Stimulated activated CD4-positive, alpha-beta T cell treated with anti-CD3 and anti-CD28 coated beads, Interleukin-1b, Interleukin-23, amount 100 ng/mL, for 24 hours (primary cell): Measurements from ENCODE around the gene DONSON.
"Not testable (repeated sequence)": the region's sequence is repeated elsewhere in the genome, so short reads cannot be mapped to it uniquely, and the experiment has no call there.

ENCODE experiments used
- DNase-seq, 4 experiments: peaks; one replicate each; pipeline ENCODE4 v3.0.0-alpha.2; 2020; ENCODE audit warnings: low read depth in 4 of 4, low spot score in 1 of 4

DONSON gene, protein sequence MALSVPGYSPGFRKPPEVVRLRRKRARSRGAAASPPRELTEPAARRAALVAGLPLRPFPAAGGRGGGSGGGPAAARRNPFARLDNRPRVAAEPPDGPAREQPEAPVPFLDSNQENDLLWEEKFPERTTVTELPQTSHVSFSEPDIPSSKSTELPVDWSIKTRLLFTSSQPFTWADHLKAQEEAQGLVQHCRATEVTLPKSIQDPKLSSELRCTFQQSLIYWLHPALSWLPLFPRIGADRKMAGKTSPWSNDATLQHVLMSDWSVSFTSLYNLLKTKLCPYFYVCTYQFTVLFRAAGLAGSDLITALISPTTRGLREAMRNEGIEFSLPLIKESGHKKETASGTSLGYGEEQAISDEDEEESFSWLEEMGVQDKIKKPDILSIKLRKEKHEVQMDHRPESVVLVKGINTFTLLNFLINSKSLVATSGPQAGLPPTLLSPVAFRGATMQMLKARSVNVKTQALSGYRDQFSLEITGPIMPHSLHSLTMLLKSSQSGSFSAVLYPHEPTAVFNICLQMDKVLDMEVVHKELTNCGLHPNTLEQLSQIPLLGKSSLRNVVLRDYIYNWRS

GRCh38 chr21:33588485-33589335 is at the start of gene DONSON:
Gene DONSON, minus strand, starts transcription at chr21:33588684. Its CDS starts 43 bp downstream, at chr21:33588641.
- DNase-seq, result peak; percentile 63 to 84 (median 79)

GRCh38 chr21:33634254-33634653 is 45.8 kb upstream of the DONSON start:
- DNase-seq, result no peak

DNA sequence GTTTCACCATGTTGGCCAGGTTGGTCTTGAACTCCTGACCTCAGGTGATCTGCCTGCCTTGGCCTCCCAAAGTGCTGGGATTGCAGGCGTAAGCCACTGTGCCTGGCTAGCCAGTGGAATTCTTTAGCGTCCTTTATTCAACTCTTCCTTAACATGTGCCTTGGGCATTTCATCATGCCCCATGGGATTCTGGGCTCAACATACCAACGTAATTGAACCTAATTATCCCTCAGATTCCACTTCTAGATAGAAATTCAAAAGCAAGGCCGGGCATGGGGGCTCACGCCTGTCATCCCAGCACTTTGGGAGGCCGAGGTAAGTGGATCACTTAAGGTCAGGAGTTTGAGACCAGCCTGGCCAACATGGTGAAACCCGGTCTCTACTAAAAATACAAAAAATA is 37.7 kb upstream of the DONSON start:
- DNase-seq, result not testable (repeated sequence)

DNA sequence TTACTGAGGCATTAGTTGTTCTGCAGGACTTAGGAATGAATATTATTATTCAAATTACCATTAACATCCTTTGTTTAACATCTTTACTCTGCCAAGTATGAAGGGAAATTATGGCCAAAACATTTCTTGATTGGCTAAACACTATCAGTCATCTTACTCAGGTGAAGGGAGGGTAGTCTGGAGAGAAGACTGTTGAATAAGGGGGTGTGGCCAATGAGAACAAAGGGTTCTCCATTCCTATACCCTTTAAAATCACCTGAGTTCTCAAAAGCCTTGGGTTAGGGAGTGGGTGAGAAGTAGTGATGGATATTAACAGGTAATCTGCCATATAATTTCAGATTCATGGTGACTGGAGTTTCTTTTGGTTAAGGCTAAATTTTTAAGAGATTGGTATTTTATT is 33.8 kb upstream of the DONSON start:
- DNase-seq, result no peak

- DNase-seq, result no peak
Measured at GRCh38 chr21:33619726-33620125, 31.2 kb upstream of the DONSON start.

DNA sequence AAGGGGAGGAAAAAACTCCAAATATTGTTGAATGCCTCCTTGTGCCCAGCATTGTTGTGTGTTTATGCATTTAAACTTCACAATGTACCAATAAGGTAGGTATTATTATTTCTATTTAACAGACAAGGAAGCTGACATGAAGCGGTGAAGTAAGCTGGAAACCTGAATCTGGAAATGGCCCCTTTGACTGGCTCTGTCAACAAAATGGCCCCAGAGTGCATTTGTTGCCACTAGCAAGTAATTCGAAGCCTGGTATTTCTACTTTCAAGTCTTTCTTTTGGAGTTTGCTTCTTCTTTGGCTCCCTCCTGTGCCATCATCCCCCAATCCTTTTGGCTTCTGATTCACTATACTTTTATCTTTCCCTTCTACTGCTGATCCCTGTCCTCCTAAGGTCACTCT is 29.9 kb upstream of the DONSON start:
- DNase-seq, result no peak

- DNase-seq, result not testable (repeated sequence)
Measured at GRCh38 chr21:33617565-33617964, 29.1 kb upstream of the DONSON start.

DNA sequence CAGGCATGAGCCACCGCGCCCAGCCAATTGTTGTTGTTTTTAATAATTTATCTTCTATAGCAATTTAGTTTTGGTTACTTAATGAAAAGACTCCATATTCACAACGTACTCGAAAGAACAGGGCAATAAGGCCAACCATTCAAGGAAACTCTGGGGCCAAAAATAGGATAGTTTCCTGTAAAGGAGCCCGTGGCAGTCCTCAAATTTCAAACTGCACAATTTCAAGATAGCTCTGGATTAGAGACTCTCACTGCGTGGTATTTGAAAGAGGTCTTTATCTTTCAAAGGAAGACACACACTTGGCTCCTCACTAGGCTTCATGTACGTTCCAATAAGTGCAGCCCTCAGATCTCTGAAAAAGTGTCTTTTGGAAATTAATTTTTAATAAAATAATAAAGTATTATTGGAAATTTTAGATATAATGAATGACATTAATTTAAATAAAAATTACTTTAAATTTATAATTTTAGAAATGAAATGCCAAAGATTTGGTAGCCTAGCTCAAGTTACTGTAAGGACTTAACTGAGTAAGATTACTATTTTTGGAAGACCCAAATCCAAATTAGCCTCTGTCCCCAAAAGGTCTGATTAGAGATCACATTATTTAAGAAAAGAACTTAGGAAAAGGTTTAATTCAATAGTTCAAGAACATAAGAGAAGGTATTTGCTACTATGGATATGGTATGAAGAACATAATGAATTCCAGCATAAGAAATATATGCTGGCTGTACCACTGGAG is 22.7 kb upstream of the DONSON start:
- DNase-seq, result no peak

GRCh38 chr21:33608559-33608958 is 20.1 kb upstream of the DONSON start:
- DNase-seq, result no peak

- no peak for DNase-seq
Measured at GRCh38 chr21:33598051-33598450, 9.6 kb upstream of the DONSON start.

- DNase-seq, result peak in 2 of 4 experiments; percentile 2 to 9
Measured at GRCh38 chr21:33587792-33588484, 546 bp downstream of the DONSON start.

- DNase-seq, result no peak
Measured at GRCh38 chr21:33586927-33587326, 1.6 kb downstream of the DONSON start.

GRCh38 chr21:33584455-33584854 is 4.0 kb downstream of the DONSON start:
- DNase-seq, result no peak

GRCh38 chr21:33578959-33579542 is 9.4 kb downstream of the DONSON start:
- DNase-seq, result no peak

GRCh38 chr21:33578214-33578613 is 10.3 kb downstream of the DONSON start:
- DNase-seq, result no peak

GRCh38 chr21:33576741-33577141 is 11.7 kb downstream of the DONSON start:
- not testable (repeated sequence) for DNase-seq

GRCh38 chr21:33572350-33572749 is 16.1 kb downstream of the DONSON start:
- DNase-seq, result no peak

DNA sequence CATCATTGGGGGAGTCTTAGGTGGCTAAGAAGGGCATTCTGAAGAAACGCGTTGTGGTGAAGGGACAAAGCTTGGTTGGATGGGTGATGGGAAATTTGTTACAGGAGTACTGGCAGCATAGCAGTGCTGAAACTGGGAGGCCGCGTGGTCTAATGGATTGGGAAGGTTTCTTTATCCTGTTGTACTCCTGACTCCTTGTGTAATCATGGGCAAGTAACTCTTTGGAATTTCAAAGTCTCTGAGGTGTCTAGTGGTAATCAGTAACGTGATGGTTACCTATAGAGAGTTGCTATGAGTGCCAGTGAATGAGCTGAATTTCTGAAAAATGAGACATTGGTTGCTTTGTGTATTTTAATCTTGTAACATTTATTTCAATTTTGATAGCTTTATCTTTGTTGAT is 18.5 kb downstream of the DONSON start:
- no peak for DNase-seq

- DNase-seq, result no peak
Measured at GRCh38 chr21:33568448-33568847, 20.0 kb downstream of the DONSON start.

DNA sequence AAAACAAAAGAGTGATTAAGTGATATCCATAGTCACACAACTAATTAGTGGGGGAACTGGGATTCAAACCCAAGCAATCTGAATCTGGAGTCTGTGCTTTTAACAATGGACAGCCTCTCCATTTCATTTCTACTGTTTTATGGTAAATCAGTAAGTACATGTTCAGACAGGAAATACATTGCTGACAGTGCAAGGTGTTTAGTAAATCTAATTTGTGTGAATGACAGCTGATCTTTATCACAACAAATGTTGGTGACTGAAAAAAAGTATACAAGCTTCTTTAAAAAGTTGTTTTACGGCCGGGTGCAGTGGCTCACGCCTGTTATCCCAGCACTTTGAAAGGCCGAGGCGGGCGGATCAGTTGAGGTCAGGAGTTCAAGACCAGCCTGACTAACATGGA is 20.6 kb downstream of the DONSON start:
- DNase-seq, result no peak
